Nephron progenitor cell (in vitro differentiated cells): Measurements from ENCODE around the gene RAB1A.

Source experiments
- DNase-seq: peaks from one replicate; pipeline ENCODE4 v3.0.0; 2021
- H3K27ac Mint-ChIP-seq: 2 replicates; pipeline ENCODE4 v1.8.0; 2021; ENCODE audit warnings: mild to moderate bottlenecking, moderate library complexity, mixed read lengths
- H3K27me3 Mint-ChIP-seq: 2 replicates; pipeline ENCODE4 v1.8.0; 2021; ENCODE audit warnings: mild to moderate bottlenecking, low read depth, mixed read lengths; ENCODE audit not compliant: poor library complexity
- H3K36me3 Mint-ChIP-seq: 2 replicates; pipeline ENCODE4 v1.8.0; 2021; ENCODE audit warnings: low read depth, mixed read lengths
- H3K4me1 Mint-ChIP-seq: 2 replicates; pipeline ENCODE4 v1.8.0; 2021; ENCODE audit warnings: mixed read lengths
- H3K4me3 Mint-ChIP-seq: 2 replicates; pipeline ENCODE4 v1.8.0; 2021; ENCODE audit warnings: mild to moderate bottlenecking, moderate library complexity, mixed read lengths
- H3K9me3 Mint-ChIP-seq: 2 replicates; pipeline ENCODE4 v1.8.0; 2021; ENCODE audit warnings: mild to moderate bottlenecking, moderate library complexity, mixed read lengths
- CTCF ChIP-seq: fragments of 200-600 bp; sonication (generic); IDR thresholded peaks from 2 replicates; pipeline ENCODE4 v1.5.0; 2021; ENCODE audit warnings: antibody characterized with exemption

RAB1A gene

GRCh38 chr2:65103013-65103715 is 26.7 kb downstream of the RAB1A start:
- Mint-ChIP-seq H3K27me3 (no peaks in the 10 kb centered on the region), H3K4me3 (no peak overlapping the region), H3K9me3 (peaks cover 3% of the 10 kb centered on the region), H3K36me3 (peaks cover 74% of the 10 kb centered on the region), H3K27ac (no peak overlapping the region), H3K4me1 (no peaks in the 10 kb centered on the region)
- no peak for TF ChIP-seq CTCF
- peak; percentile 20 for DNase-seq

DNA sequence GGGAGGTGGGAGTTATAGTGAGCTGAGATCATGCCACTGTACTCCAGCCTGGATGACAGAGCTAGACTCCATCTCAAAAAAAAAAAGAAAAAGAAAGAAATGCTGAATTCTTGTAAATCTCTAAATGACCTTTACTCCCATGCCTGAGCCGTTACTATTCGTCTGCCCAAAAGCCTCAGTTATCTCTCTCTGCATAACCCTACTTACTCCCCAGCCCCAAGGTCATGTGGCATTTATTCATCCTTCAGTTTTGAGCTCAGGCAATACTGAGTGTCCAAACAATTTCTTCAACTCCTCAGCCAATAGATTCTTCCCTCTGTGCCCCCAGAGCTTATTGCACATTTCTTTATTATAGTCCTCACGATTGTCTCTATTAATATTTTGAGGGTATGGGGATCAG is 28.8 kb downstream of the RAB1A start:
- Mint-ChIP-seq H3K27ac (peak overlapping the region; percentile 31), H3K4me1 (no peaks in the 10 kb centered on the region), H3K9me3 (no peaks in the 10 kb centered on the region), H3K4me3 (no peak overlapping the region), H3K36me3 (peaks cover 76% of the 10 kb centered on the region), H3K27me3 (no peaks in the 10 kb centered on the region)
- no peak for TF ChIP-seq CTCF
- DNase-seq = no peak

- no peak overlapping the region for H3K4me3 Mint-ChIP-seq
- H3K36me3 Mint-ChIP-seq = peaks cover 70% of the 10 kb centered on the region
- no peaks in the 10 kb centered on the region for H3K9me3 Mint-ChIP-seq
- H3K27ac Mint-ChIP-seq = no peak overlapping the region
- H3K27me3 Mint-ChIP-seq = no peaks in the 10 kb centered on the region
- no peak for TF ChIP-seq CTCF
- no peak for DNase-seq
- no peaks in the 10 kb centered on the region for H3K4me1 Mint-ChIP-seq
Measured at GRCh38 chr2:65098741-65099140, 31.2 kb downstream of the RAB1A start.

GRCh38 chr2:65097844-65098243 is 32.1 kb downstream of the RAB1A start:
- H3K36me3 Mint-ChIP-seq = peaks cover 77% of the 10 kb centered on the region
- no peak for DNase-seq
- no peak overlapping the region for H3K27ac Mint-ChIP-seq
- no peak overlapping the region for H3K4me3 Mint-ChIP-seq
- H3K9me3 Mint-ChIP-seq = no peaks in the 10 kb centered on the region
- H3K4me1 Mint-ChIP-seq = no peaks in the 10 kb centered on the region
- no peak for TF ChIP-seq CTCF
- H3K27me3 Mint-ChIP-seq = no peaks in the 10 kb centered on the region

GRCh38 chr2:65096948-65097347 is 33.0 kb downstream of the RAB1A start:
- Mint-ChIP-seq H3K27ac (no peak overlapping the region), H3K27me3 (no peaks in the 10 kb centered on the region), H3K9me3 (no peaks in the 10 kb centered on the region), H3K4me3 (no peak overlapping the region), H3K36me3 (peaks cover 82% of the 10 kb centered on the region), H3K4me1 (no peaks in the 10 kb centered on the region)
- TF ChIP-seq CTCF = no peak
- no peak for DNase-seq

DNA sequence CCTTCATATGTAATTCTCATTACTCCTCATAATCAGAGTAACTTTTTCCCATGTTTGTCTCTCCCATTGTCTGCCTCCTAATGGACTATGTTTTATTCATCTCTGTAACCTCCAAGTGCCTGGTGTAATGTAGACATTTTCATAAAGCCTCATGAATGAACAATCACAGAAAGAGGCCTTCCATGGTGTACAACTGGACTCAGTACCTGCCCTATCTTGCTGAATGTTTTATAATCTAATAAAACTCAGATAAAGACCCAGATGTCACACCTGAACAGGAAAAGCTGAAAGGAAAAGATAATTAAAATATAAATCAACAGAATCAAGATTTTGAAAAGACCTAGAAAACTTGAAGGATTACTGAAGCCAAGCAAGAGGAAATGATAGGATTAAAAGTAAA is 36.7 kb downstream of the RAB1A start:
- Mint-ChIP-seq H3K4me1 (peaks cover 5% of the 10 kb centered on the region), H3K36me3 (peaks cover 72% of the 10 kb centered on the region), H3K27ac (no peak overlapping the region), H3K9me3 (no peaks in the 10 kb centered on the region), H3K4me3 (no peak overlapping the region), H3K27me3 (no peaks in the 10 kb centered on the region)
- no peak for TF ChIP-seq CTCF
- no peak for DNase-seq
